DMS153 treated with DMSO at 0.1 percent for 48 hours (cell line): ENCODE results near the gene ACVRL1.

ENCODE experiments used
- DNase-seq: peaks from one replicate; lab custom pipeline; 2025; ENCODE audit not compliant: unreplicated experiment; lab: John Stamatoyannopoulos, UW

Gene ACVRL1

DNA sequence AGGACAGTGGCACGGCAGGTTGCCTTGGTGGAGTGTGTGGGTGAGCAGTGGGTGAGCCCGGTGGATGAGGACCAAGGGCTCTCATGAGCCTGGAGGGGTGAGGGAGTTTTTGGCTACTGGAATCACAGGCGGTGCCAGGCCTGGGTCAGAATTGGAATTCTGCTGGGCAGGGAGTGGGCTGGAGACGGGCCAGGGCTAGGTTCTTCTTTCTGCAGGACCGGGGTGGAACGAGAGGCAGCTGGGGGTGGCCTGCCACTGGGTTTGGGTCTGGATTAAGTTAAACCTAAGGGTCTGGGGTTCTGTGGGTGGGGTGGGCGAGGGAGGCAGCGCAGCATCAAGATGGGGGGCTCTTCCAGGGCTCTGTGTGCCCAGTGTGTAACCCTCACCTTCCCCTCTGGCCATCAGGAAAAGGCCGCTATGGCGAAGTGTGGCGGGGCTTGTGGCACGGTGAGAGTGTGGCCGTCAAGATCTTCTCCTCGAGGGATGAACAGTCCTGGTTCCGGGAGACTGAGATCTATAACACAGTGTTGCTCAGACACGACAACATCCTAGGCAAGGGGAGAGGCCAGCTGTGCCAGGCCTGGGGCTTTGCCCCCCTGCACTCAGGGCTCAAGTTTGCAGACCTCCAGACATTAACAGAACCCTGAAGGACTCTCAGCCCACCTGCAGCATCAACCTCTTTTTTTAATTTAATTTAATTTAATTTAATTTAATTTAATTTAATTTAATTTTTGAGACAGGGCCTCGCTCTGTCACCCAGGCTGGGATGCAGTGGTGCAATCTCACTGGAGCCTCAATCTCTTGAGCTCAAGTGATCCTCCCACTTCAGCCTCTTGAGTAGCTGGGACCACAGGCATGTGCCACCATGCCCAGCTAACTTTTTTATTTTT is 7.0 kb downstream of the ACVRL1 start:
- DNase-seq = no peak

DNA sequence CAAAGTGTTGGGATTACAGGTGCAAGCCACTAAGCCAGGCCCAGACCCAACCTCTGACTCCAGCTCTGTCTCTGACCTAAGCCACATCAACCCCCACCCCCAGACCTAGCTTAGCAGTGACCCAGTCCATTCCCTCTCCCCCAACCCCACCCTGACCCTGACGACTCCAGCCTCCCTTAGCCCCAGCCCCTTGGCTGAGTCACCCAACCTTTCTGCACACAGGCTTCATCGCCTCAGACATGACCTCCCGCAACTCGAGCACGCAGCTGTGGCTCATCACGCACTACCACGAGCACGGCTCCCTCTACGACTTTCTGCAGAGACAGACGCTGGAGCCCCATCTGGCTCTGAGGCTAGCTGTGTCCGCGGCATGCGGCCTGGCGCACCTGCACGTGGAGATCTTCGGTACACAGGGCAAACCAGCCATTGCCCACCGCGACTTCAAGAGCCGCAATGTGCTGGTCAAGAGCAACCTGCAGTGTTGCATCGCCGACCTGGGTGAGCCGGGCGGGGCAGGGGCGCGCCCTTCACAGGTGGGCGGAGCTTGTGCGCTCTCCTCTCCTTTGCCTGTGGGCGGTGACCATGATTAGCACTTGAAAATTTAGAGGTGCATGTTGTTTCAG is 7.8 kb downstream of the ACVRL1 start:
- no peak for DNase-seq

DNA sequence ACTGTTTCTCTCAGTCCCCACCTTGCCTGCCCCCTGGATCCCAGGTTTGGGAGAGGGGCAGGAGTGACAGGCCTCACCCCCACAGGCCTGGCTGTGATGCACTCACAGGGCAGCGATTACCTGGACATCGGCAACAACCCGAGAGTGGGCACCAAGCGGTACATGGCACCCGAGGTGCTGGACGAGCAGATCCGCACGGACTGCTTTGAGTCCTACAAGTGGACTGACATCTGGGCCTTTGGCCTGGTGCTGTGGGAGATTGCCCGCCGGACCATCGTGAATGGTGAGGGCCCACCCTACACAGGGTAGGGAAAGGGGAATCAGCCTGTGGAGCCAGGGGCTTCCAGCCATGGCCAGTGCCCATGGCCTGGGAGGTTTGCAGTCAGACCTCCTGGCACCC is 8.6 kb downstream of the ACVRL1 start:
- no peak for DNase-seq

DNA sequence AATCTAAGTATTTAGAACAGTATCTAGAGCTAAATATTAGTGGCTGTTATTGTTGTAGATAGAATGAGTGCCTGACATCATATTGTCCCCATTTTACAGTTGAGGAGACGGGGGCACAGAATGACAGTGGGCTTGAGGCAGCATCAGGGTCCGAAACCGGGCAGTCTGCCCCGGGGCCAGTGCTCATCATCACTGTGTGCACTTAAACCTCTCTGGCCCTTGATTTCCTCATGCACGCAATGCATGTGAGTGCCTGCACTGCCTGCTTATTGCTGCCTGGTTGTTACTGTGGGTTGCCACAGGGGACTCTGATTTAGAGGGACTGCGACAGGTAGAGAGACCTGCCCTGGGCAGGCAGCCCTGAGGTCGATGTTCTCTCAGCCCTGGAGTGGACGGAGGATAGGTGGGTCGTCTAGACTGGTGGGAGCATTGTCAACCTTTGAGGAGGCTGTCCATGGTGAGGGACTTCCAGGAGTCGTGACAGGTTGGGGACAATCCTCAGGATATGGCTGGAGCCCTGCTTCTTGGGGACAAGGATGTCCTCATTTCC is 9.8 kb downstream of the ACVRL1 start:
- no peak for DNase-seq

DNA sequence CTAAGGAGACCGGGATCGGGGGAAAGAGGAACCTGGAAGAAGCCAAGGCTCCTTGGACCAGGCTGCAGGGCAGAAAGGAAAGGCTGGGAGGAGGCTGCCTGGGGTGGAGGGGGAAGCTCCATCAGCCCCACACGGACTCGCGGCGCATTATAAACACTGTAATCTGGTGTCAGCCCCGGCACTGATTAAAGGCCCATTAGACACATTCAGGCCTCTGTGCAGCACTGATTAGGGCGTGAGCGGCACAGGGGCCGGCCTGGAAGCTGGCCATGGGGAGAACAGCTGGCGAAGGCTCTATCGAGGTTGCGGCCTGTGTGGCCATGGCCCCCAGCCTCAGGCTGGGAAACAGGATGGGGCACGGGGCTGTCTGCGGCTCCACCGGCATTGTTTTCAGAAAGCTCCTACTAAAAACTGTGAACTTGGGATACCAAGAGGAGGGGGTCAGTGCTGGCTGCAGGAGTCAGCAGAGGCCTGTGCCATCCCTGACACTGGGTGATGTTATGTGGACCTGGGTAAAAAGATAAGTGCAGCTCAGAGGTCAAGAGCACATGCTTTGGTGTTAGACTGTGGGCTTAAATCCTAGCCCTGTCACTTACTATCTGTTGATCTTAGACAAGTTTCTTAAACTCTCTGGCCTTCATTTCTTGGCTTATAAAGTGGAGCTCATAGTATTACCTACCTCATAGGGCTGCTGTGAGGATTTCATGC is 10.6 kb downstream of the ACVRL1 start:
- DNase-seq = no peak

DNA sequence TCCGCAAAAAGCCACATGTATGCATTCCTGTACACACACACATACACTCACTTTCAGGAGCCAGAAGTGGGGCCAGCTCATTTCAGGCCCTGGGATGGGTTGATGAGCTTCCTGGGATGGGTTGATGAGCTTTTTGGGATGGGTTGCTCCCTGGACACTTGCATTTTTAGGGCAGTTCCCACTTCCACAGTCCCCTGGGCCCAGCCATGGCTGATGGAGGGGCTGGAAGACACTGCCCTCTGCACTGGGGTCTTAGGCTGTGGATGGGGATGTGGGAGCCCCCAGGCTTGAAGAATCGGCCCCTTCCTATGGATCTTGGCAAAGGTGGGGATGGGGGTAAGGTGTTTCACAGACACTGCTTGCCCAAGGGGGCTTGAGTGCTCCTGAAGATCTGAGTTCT is 12.7 kb downstream of the ACVRL1 start:
- no peak for DNase-seq

DNA sequence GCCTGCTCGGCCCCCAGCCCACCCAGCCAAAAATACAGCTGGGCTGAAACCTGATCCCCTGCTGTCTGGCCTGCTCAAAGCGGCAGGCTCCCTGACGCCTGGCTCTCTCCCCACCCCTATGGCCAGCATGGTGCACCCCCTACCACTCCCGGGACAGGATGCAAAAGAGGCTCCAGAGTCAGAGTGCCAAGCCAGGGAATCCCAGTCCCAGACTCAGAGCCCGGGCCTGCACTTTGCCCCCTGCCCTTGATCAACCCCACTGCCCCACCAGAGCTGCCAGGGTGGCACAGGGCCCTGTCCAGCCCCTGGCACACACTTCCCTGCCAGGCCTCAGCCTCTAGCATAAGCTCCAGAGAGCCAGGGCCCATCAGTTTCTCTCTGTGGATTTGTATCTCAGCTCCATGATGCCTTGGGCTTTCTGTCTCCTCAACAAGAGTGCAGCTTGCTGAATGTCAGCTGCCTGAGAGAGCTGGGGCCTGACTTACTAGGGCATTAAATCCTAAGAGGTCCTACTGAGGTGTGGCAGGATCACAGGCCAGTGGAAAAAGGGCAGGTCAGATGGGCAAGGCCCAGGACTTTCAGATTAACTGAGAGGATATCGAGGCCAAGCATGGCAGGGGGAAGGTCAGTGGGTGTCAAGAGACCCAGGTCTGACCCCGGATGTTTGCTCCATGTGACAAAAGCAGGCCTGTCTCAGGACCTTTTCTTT is 13.9 kb downstream of the ACVRL1 start:
- no peak for DNase-seq

DNA sequence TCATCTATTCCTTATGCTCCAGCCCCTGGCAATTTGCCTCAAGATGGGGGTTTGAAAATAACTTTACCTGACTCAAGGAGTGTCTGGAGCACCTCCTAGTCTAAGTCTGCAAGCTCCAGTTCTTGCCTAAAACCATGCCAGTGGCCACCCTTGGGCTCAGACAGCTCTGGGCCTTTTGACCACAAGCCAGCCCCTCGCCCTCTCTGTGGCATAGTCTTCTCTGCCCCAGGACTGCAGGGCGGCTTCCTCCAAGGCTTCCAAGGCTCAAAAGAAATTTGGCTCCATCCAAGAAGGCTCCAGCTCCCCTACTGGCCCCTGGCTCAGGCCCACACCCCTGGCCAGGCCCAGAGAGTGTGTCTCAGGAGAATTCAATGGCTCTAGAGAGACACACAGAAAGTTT is 14.8 kb downstream of the ACVRL1 start:
- no peak for DNase-seq

DNA sequence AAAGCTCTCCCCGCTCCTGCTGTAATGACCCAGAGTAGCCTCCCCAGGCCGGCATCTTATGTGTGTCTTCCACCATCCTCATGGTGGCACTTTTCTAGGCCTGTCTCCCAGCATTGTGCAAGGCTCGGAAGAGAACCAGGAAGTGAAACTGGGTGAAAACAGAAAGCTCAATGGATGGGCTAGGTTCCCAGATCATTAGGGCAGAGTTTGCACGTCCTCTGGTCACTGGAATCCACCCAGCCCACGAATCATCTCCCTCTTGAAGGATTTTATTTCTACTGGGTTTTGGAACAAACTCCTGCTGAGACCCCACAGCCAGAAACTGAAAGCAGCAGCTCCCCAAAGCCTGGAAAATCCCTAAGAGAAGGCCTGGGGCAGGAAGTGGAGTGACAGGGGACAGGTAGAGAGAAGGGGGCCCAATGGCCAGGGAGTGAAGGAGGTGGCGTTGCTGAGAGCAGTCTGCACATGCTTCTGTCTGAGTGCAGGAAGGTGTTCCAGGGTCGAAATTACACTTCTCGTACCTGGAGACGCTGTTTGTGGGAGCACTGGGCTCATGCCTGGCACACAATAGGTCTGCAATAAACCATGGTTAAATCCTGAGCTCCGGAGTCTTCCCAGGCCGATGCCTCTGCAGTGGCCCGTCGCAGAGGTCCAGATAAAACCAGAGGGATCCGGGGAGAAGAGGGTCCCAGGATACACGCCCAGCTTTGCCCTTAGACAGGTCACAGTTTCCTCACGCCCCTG is 15.6 kb downstream of the ACVRL1 start:
- DNase-seq = no peak

DNA sequence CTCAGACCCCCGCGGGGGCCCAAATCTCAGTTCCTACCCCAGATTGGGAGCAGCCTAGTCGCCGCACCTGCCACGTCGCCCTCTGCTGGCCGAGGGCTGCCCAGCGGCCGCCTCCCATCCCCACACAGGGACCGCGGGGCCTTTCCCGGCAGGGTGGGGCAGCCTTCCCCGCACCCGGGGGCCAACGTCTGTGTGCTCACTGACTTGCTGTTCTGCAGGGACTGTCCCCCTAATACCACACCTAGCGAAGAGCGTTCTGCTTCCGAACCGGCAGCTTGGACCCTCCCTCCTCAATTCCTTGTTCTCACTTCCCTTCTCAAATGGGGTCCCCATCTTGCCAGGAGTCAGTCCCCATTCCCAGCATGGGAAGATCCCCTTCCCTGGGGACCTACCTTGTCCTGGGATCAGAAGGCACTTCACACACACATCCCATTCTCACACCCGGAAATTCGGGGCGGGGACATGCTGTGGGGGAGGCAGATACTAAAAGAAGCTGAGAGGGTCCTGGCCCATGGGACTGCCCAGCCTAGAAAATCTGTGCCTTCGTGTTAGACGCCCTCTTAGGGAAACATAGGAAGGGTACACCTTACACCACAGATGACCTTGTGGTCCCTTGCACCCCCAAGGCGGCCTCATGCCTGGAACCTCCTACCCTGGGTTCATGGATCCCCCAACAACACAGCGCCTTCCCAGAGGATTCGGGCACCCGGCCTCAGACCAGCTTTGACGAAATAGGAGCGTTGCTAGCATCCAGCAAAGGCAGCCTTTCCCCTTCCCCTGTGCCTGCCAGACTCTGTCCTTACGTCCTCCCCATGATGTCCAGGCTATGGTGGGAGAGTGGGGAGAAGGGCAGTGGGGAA is 16.4 kb downstream of the ACVRL1 start:
- no peak for DNase-seq

DNA sequence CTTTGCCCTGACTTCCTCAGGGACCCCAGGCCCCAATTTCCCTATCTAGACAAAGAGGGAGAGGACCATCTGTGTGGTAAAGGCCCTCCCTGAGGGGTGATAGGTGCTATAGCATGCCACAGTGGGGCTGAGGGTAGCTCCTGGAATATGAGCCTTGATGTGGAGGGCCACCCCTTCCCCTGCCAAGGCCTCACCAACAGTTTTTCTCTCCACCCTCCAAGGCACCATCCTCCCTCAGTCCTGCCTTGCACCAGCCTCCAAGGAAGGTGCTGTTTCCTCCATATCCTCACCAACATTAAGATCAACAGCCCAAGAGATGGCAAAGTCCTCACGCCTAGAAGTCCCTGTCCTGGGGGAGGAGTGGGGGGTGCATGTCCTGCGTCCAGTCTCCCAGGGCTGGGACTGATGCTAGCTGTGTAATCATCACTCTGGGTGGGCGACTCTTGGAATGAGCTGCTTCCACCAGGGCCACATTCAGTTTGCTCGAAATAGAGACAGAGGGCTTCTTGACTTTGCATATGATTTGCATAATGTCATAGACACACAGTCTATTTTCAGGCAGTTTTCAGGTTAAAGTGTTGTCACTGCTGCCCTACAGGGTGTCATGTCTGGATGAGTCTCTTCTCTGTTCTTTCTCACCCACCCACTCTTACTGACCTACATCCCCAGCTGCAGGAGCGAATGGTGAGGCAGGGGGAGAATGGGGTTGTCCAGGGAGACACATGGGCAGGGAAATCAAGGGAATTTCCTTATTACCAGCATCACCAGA is 17.4 kb downstream of the ACVRL1 start:
- DNase-seq = no peak

DNA sequence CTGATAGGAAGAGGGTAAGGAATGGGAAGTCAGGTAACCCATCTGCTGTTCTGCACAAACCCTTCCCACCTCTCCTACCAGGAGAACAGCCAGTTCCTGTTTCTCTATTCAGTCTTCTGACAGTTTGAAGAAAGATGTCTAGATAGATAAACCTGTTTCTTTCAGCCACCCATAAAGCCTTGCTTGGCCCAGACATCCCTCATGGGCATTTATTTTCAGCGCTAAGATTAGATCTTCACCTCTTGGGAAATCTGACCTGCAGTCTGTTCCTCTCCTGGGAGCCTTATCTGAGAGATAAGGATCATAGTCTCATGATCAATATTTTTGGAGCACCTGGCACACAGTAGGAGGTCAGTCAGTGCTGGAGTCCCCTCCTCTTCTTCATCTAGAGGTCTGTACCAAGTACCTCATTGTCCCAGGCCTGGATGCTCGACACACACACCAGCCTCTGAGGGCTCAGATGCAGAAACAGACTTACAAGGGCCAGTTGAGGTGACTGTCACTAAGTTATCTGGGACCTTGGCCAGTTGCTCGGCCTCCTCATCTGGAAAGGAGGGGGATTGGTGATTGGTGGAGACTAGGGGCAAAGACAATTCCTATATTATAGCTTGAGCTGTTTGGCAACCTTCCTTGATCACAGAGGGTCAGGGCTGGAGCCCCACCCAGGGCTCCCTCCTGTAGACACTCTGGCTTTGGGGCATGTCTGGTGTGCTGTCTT is 18.2 kb downstream of the ACVRL1 start:
- DNase-seq = no peak

DNA sequence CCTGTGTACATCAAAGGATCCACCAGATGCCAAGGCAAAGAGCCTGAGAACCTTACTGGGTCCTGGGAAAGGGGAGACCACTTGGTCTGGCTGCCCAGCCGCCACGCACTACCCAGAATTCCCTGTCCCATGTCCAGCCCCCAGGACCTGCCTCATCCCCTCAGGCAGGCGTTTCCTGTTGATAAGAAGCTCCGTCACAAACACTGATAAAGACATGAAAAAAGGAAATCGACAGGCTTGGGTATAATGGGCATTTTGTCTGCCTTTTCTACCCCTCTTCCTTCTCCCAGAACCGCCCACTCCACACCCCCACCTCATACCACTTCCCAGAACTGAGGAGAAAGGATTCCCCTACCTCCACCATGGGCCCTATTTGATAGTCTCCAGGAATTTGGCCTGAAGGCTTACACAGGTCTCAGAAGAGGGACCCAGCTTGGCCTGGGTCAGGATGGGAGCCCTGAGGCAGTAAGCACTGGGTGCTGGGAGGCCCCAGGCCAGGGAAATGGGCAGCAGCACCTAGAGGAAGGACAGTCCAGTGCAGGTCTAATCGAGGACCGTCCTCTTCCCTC is 18.8 kb downstream of the ACVRL1 start:
- no peak for DNase-seq

DNA sequence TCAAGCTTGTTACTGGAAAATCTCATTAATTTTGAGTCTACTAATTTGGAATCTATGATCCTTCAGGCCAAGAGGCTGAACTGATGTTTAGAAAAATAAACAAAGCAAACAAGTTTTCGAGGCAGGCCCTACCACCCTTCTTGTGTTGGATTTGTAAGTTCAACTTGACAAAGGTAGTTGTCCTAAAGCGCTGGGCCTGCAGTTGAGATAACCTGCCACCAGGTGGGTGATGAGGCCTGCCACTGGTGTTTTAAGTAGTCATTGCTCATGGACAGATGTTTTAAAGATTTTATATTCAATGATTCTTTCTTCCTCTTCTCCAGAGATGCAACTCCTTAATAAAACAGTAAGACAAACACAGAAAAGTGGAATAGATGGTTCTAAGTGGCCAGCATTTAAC is 19.4 kb downstream of the ACVRL1 start:
- peak; percentile 13 for DNase-seq

DNA sequence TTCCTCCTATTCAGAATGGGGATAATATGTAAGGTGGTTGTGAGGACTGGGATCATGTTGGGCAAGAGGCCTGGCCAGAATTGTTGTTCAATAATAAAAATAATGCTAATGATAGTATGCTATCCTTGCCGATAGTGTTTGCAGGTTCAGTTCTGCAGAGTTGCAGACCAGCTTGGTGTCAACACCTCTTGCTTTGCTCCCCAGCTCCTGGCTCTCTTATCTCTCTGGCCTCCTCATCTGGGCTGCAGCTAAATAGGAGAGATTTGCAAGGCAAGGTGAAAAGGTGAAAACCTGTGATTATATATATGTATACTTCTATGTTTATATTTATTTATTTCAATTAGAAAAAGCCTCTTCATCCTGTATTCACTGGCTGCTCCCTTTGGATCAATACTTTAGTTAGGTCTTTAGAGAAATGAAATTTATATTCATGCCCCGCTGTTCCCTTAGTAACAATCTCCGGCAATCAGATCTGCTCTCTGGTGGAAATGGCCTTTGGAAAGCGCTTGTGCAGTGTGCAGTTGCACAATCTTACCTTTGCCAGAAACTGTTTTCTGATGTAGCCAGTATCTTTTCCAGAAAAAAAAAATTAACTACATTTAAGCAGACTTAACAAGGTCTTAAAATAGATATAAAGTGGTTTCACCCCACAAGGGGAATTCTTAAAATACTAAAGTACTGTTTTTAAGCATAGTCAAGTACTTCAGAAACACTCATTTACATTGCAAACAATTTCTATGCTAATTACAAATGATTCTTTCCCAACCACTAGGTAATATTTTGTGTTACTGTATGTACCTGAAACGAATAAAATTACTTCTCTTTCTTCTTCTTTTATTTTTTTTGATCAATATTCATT is 25.1 kb downstream of the ACVRL1 start:
- DNase-seq = no peak

DNA sequence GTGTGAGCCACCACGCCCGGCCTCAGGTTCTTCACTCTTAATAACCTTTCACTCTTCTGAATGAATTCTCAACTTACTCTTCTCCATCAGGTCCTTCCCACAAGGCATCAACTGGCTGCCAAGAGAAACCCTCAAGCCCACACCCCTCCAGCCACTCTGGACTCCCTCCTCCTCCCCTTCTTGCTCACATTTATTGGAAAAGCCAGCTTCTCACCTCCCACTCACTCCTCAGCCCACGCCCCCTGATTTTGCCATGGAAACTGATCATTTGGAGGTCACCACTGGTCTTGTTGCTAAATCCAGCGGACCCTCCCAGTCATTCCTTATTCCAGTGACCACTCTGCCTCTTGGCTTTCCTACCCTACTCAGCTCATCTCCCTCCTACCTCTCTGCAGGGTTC is 26.8 kb downstream of the ACVRL1 start:
- no peak for DNase-seq

DNA sequence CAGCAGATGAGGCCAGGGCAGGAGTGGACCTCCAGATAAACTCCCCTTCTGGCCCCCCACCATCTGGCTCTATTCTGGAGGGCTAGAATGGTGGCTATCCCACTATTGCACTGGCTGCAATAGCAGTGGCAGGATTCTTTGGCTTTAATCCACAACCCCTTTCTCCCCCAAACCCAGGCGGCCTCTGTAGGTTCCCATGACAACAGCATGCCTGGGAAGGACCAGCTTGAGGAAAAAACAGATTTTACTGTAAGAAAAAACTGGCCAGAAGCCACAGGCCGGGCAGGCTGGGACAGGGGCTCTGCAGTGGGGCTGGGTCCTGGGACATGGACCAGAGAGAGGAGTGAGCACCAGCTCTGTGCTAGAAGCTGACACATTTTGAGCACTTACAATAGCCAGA is 30.6 kb downstream of the ACVRL1 start:
- no peak for DNase-seq
